Activated CD4-positive, alpha-beta T cell treated with anti-CD3 and anti-CD28 coated beads, Interleukin-2, Interleukin-4, amounts not matched to agents 100 ng/mL and 50 ng/mL, durations not matched to agents 16 hours and 8 hours (primary cell): ENCODE data around the gene SUPT20HL1.

ENCODE experiments used
- DNase-seq: peaks from one replicate; pipeline ENCODE4 v3.0.0-alpha.2; 2020; ENCODE audit warnings: low spot score

Gene SUPT20HL1

GRCh38 chrX:24396931-24397279 is 36.5 kb downstream of the SUPT20HL1 start:
- DNase-seq = no peak

GRCh38 chrX:24398766-24399165 is 38.3 kb downstream of the SUPT20HL1 start:
- no peak for DNase-seq

GRCh38 chrX:24399550-24399949 is 39.1 kb downstream of the SUPT20HL1 start:
- no peak for DNase-seq

DNA sequence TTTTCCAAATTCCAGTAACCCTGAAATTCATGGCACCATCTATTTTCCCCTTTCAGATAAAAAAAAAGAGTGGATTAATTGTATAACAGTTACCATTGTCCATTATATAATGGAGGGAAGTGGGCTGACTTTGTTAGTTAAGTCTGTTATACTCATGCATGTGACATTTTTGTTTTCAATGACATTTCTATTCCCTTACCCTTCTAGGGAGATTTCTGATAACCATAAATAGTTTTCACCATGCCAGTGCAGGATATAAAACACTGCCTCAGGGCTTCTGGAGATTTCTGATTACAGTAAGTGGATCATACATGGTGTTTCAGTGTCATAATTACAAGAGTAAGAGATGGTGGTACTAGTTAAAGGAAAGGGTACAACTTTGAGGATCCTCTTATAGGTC is 45.5 kb downstream of the SUPT20HL1 start:
- DNase-seq = no peak
